Epithelial cell of esophagus (primary cell): ENCODE results near the gene ABHD12B.
"Not testable (repeated sequence)": the region's sequence is repeated elsewhere in the genome, so short reads cannot be mapped to it uniquely, and the experiment has no call there.

Experiments
- DNase-seq: peaks from one replicate; pipeline ENCODE4 v3.0.0; 2010; ENCODE audit warnings: low read depth
- H3K4me3 ChIP-seq: 2 replicates; pipeline ENCODE4 v1.5.1; 2011; ENCODE audit warnings: mild to moderate bottlenecking, low read length, control low read depth
- TF ChIP-seq, protein P1 (sequence below): IDR thresholded peaks from 2 replicates; pipeline ENCODE4 v1.5.1; 2011; ENCODE audit warnings: low read depth, mild to moderate bottlenecking, low read length, control low read depth, inconsistent platforms; ENCODE audit not compliant: insufficient read depth; ENCODE audit errors: missing control alignments

ABHD12B gene

DNA sequence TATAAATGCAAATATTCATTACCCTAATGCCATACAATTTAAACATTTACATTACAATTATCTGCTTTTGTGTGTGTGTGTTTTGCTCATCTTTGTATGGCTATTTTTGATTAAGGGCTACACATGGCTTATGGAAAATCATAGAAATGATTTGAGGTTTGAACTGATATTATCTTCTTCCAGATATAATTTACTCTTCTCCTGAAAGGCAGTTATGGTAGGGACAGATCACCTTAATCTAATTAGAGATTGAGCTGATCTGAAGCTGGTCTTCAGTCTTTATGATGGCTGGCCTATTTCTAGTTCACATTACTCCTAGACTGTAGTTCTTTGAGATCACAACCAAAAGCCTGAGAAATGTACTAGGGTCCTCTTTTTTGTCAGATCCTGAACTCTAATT is 15.6 kb downstream of the ABHD12B start:
- H3K4me3 ChIP-seq = no peak overlapping the region
- DNase-seq = no peak
- TF ChIP-seq, protein P1, sequence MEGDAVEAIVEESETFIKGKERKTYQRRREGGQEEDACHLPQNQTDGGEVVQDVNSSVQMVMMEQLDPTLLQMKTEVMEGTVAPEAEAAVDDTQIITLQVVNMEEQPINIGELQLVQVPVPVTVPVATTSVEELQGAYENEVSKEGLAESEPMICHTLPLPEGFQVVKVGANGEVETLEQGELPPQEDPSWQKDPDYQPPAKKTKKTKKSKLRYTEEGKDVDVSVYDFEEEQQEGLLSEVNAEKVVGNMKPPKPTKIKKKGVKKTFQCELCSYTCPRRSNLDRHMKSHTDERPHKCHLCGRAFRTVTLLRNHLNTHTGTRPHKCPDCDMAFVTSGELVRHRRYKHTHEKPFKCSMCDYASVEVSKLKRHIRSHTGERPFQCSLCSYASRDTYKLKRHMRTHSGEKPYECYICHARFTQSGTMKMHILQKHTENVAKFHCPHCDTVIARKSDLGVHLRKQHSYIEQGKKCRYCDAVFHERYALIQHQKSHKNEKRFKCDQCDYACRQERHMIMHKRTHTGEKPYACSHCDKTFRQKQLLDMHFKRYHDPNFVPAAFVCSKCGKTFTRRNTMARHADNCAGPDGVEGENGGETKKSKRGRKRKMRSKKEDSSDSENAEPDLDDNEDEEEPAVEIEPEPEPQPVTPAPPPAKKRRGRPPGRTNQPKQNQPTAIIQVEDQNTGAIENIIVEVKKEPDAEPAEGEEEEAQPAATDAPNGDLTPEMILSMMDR = no peak

DNA sequence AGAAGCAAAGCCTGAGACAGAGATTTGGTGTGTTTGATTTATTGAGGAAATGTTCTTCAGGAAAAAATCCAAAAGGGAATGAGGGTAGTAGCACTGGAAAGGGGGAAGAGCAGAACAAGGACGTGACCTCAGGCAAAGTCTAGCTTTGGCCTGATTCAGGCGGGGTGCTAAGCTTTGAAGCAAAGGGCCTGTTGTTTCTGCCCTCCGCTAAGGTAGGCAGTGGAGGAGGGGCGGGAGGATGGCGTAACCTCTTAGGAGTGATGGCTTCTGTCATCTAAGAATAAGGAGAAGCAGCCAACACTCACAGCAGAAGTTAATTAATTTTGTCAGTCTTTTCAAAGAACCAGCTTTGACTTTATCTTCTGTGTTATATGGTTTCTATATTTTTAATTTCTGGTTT is 20.4 kb downstream of the ABHD12B start:
- no peak for DNase-seq
- H3K4me3 ChIP-seq = no peak overlapping the region
- TF ChIP-seq, protein P1 = no peak

DNA sequence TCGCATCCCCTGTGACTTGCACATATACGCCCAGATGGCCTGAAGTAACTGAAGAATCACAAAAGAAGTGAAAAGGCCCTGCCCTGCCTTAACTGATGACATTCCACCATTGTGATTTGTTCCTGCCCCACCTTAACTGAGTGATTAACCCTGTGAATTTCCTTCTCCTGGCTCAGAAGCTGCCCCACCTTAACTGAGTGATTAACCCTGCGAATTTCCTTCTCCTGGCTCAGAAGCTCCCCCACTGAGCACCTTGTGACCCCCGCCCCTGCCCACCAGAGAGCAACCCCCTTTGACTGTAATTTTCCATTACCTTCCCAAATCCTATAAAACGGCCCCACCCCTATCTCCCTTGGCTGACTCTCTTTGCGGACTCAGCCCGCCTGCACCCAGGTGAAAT is 24.6 kb downstream of the ABHD12B start:
- H3K4me3 ChIP-seq = not testable (repeated sequence)
- DNase-seq = peak; percentile 54

DNA sequence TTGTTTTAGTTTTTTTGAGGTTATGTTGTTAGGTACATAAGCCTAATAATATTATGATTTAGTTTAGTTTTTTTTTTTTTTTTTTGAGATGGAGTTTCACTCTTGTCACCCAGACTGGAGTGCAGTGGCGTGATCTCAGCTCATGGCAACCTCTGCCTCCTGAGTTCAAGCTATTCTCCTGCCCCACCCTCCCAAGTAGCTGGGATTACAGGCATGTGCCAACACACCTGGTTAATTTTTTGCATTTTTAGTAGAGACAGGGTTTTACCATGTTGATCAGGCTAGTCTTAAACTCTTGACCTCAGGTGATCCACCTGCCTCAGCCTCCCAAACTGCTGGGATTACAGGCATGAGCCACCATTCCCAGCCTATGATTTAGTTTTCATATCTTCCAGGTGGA is 25.2 kb downstream of the ABHD12B start:
- peak; percentile 63 for DNase-seq
- H3K4me3 ChIP-seq = not testable (repeated sequence)

DNA sequence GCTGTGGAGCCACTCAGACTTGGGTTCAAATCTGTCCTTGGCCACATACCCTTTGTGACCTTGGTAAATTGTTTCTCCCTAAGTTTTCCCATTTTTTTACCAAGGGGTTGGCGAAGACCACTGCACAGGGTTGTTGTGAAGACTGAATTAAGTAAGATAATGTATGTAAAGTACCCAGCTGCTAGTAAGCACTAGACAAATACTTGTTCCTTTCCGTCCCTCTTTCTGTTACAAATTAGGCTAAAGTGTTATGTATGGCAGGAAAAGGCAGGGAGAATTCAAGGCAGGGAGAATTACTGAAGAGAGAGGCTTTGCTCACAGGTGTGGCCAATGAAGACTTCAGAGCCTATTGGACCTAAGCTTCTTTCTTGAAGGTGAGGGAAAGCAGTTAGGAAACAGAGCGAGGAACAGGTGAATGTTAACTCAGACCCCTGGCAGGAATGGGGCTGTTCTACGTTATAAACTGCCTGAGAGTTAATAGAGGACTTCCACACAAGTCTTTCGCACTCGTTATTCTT is 25.9 kb downstream of the ABHD12B start:
- DNase-seq = no peak
- H3K4me3 ChIP-seq = no peak overlapping the region
- TF ChIP-seq, protein P1 = no peak

DNA sequence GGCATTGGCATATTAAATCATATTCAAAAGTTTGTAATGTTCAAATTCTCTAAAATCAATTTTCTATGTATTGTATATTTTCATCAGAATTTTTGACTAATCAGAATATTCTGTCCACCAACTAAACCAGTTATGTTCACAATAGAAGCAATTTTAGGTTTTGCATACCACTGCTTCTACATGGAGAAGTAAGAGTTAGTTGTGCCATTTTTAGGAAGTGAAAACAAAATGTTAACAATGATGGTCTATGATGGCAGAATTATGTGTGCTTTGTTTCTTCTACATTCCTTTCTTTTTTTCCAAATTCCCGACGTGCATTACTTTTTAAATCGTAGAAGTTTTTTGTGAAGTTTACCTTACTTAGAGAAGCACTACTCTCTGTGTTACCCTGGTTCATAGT is 29.5 kb downstream of the ABHD12B start:
- TF ChIP-seq, protein P1 = no peak
- DNase-seq = no peak
- no peak overlapping the region for H3K4me3 ChIP-seq

DNA sequence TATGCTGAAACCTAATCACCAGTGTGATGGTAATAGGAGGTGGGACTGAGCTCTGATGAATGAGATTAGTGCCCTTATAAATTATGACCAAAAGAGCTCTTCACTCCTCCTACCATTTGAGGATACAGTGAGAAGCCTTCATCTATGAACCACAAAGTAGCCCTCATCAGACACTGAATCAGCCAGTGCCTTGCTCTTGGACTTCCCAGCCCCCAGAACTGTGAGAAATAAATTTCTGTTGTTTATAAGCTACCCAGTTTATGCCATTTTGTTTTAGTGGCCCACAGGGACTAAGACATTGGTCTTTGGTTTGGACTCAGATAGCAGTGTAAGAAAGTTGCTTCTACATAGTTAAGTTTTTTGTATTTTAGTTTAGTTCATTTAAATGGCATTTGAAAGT is 32.9 kb downstream of the ABHD12B start:
- no peak for DNase-seq
- TF ChIP-seq, protein P1 = no peak
- H3K4me3 ChIP-seq = no peak overlapping the region

DNA sequence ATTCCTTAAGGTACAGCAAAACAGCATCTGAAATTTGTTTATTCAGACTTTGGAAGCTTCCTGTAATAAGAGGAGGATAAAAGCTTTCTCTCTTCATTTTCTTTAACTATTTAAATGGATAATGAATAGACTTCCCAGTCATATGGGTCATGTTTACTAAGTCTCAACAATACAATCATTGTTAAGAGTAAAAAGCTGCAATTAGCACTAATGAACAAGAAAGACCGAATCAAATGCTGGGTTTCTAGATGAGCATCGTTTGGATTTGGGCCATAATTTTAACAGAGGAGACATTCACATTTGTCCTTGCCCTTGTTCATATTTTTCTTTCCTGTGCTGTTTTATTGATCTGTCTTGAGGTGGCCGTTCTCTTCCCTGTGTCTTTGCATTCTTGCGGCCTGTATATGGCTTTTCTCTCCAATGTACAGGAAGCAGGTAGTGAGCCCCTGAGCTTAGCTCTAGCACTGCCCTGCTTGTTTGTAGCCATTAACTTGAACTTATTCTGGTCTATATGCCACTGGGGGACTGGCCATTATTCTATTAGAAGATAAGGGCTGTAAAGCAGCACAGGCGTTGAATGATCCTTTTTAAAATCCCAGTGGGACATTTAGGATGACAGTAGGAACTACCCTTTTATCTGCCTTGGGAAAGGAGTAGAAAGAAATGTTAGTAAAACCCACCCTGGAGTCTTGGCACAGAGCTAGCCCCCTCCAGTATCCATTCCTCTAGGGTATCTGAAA is 34.6 kb downstream of the ABHD12B start:
- H3K4me3 ChIP-seq = no peak overlapping the region
- no peak for DNase-seq
- TF ChIP-seq, protein P1 = no peak
